ENCODE data around the gene SUCNR1.

- TF ChIP-seq CTCF (IDR thresholded peaks at IDR 0.05) = no peak
- TF ChIP-seq POLR2A (IDR thresholded peaks at IDR 0.05) = no peak
Observed at GRCh38 chr3:151827816-151828215, 45.6 kb upstream of the SUCNR1 start.
